Aorta (tissue), 5 donors: ENCODE measurements around the gene CYP3A5. TPM values are rescaled to one million over a fixed set of nuclear protein-coding genes. Genes with fewer than 3 reads are reported as not detected.

Source experiments
- ATAC-seq: fragments of 200-7000 bp; cut with Tn5 transposase; one replicate; pipeline ENCODE4 v1.9.1; 2022; ENCODE audit warnings: moderate library complexity; ENCODE audit not compliant: low FRiP score
- DNase-seq, 2 donors: peaks; one replicate each; pipeline ENCODE4 v3.0.0-alpha.2; 2020
- H3K27ac ChIP-seq, 2 donors: one replicate each; pipeline ENCODE4 v1.5.1; 2013; ENCODE audit warnings: low read length in 2 of 2, mild to moderate bottlenecking in 2 of 2, moderate library complexity in 2 of 2, control low read depth in 1 of 2, inconsistent platforms in 1 of 2, low read depth in 1 of 2
- H3K27me3 ChIP-seq, 2 donors: one replicate each; pipeline ENCODE4 v1.6.1; 2013; ENCODE audit warnings: control low read depth in 1 of 2, low read length in 1 of 2, mild to moderate bottlenecking in 1 of 2, moderate library complexity in 1 of 2; ENCODE audit not compliant: insufficient read depth in 2 of 2, control insufficient read depth in 1 of 2
- H3K36me3 ChIP-seq, 2 donors: one replicate each; pipeline ENCODE4 v1.6.1; 2013; ENCODE audit warnings: control low read depth in 1 of 2, low read length in 1 of 2, mild to moderate bottlenecking in 1 of 2; ENCODE audit not compliant: insufficient read depth in 2 of 2, control insufficient read depth in 1 of 2
- H3K4me1 ChIP-seq, 2 donors: one replicate each; pipeline ENCODE4 v1.6.1; 2013; ENCODE audit warnings: low read length in 2 of 2, control low read depth in 1 of 2, mild to moderate bottlenecking in 1 of 2, moderate library complexity in 1 of 2; ENCODE audit not compliant: insufficient read depth in 2 of 2, control insufficient read depth in 1 of 2
- H3K4me3 ChIP-seq, 2 donors: one replicate each; pipeline ENCODE4 v1.5.1; 2013; ENCODE audit warnings: low read length in 2 of 2, control low read depth in 1 of 2, mild to moderate bottlenecking in 1 of 2
- H3K9me3 ChIP-seq: one replicate; pipeline ENCODE4 v1.6.1; 2013; ENCODE audit warnings: mild to moderate bottlenecking, low read length; ENCODE audit not compliant: control insufficient read depth
- WGBS, 2 donors: extraction: QIAGEN DNeasy Blood & Tissue Kit; methylation state at CpG; one replicate each; pipeline ENCODE4 v1.1.7; 2013; 5-methylcytosine and 5-hydroxymethylcytosine counted together
- intact Hi-C, 2 donors: fragments of 100-400 bp; cut with DNase I; formaldehyde crosslinking; loops; one replicate each; pipeline versions ENCODE4 v1.14.2 to v1.15.0; 2022
- polyA plus RNA-seq, 2 donors: library from polyadenylated mRNA; stranded (reverse); fragments of 200-250 nt; gene quantifications; one replicate each; pipeline ENCODE4 v1.2.3, GENCODE V29; 2013
- total RNA-seq, 2 donors: library from RNA; stranded (reverse); fragmentation: NEBNext Ultra II Directional; extraction: Animal tissue kit (Norgen Biotek cat#: 25700); gene quantifications; one replicate each; pipeline ENCODE4 v1.2.1, GENCODE V29; 2021
- donor health status: healthy with polysubstance abuse.
- donor health status: Bipolar disorder and iron deficiency.
- donor health status: DM: no; HTN: no; CAD: no.
- donor health status: DM: no; HTN: no; CAD: no.
- donor health status: DM: yes; HTN: yes; CAD: no.

CYP3A5 gene
- total and polyA plus RNA-seq, 4 donors: 0.61 to 24.3 (median 3.4) TPM; not detected in 1

DNA sequence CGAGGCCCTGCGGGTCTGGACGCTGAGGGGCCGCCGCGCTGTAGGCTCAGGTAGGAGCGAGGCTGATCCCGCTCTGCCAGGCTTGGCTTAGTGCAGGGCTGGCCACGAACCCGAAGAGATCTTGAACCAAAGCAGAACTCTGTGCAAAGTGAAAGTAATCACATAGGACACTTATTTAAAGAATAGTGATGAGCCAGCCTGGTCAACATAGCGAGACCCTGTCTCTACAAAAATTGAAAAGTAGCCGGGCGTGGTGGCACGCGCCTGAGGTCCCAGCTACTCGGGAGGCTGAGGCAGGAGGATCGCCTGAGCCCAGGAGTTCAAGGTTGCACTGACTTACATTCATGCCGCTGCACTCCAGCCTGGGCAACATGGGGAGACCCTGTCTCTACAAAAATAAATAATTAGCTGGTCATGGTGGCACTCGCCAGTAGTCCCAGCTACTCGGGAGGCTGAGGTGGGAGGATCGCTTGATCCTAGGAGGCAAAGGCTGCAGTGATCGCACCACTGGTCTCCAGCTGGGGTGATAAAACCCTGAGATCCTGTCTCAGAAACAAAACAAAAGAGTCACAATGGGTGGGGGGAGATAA, 62.5 kb downstream of the CYP3A5 start:
- no peak for ATAC-seq
- peak overlapping the region; percentile 65 to 89 for H3K4me3 ChIP-seq
- peaks cover 1 to 4% of the 10 kb centered on the region in 2 donors for H3K36me3 ChIP-seq
- no peaks in the 10 kb centered on the region for H3K9me3 ChIP-seq
- H3K27me3 ChIP-seq: no peaks in the 10 kb centered on the region
- intact Hi-C loops: no loop called here
- no peaks in the 10 kb centered on the region for H3K4me1 ChIP-seq
- WGBS, 2 donors: 19 to 21% methylated on average over 22 of the region's 22 CpGs
- peak overlapping the region in 1 of 2 donors; percentile 39 for H3K27ac ChIP-seq
- no peak for DNase-seq

DNA sequence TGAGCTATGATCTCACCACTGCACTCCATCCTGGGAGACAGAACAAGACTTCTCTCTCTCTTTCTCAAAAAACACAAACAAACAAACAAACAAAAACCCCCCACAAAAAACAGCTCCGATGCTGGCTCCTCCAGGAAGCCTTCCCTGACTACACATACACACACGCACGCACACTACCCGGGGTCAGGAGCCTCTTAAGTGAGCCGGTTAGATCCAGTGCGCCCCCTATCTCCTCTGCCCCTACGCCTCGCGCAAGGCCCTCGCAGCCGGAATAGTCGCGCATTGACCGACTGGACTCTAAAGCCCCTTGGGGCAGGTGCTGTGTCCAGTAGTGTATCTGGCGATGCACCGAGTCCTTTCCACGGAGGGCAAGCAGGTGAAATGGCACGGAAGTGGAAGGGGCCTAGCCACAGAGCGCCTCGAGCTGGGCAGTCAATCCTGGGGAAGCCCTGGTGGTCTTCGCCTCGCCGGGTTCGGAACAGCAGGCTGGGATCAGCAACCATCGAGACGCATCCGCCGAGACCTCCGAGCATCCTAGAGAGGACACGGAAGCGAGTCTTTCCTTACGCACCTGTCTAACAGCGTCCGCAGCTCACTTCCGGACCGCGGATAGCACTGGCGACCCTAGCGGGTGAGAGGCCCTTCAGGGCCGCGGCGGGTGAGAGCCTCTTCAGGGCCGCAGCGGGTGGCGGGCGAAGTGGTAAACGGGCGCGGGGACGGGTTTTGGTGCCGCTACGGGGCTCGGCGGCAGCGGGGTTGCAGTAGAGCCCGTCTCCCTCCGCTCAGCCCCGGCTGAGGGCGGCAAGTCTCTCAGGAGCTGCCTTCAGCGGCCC, 63.2 kb downstream of the CYP3A5 start, which contains the start of gene ZSCAN25:
Gene ZSCAN25, plus strand, starts transcription at position 588 of the 833 bp plus-strand sequence. CDS start 2,661 bp downstream, outside the sequence.
- no peaks in the 10 kb centered on the region for H3K27me3 ChIP-seq
- intact Hi-C loops: no loop called here
- H3K36me3 ChIP-seq: peaks cover 0 to 2% of the 10 kb centered on the region in 2 donors
- H3K9me3 ChIP-seq: no peaks in the 10 kb centered on the region
- ATAC-seq: peak; percentile 97
- peak; percentile 92 to 95 for DNase-seq
- peak within 1 kb of the TSS in 1 of 2 donors; percentile 85 for H3K27ac ChIP-seq
- 1% methylated on average over 60 of the region's 60 CpGs for WGBS, 2 donors
- no peaks in the 10 kb centered on the region for H3K4me1 ChIP-seq
- peak within 1 kb of the TSS; percentile 77 to 89 for H3K4me3 ChIP-seq

DNA sequence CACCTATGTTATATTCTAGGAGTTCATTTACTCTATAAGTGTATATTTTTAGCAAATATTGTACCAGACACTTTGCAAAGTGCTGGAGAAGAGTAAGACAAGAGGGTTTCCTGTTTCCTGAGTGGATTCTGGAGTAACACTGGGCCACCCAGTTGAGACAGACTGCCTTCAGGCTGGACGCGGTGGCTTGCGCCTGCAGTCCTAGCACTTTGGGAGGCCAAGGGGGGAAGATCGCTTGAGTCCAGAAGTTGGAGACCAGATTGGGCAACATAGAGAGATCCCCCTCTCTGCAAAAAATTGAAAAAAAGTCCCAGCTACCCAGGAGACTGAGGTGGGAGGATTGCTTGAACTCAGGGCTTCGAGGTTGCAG, 63.8 kb downstream of the CYP3A5 start:
- intact Hi-C loops: no loop called here
- Histone ChIP-seq H3K27ac (no peak overlapping the region), H3K4me3 (peak overlapping the region; percentile 77 to 89), H3K27me3 (no peaks in the 10 kb centered on the region), H3K9me3 (no peaks in the 10 kb centered on the region), H3K36me3 (peaks cover 0 to 2% of the 10 kb centered on the region in 2 donors), H3K4me1 (no peaks in the 10 kb centered on the region)
- DNase-seq: no peak
- no peak for ATAC-seq
- WGBS, 2 donors: 89 to 90% methylated on average over 5 of the region's 5 CpGs

DNA sequence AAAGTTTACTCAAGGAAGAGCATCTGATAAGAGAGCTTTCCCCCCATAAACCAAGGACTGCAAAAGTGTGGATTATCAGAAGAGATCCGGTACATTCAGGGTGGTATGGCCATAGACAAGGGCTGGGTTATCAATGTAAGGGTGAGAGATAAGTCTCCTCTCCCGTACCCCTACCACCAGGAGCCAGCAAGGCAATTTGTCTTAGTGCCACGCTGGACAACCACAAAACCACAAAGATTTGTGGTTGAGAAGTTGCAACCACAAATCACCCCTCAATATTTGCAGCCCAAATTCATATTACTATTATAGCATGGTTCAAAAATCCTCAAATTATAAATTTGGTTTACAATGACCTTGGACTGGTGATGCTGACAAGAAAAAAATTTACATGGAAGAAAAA, 65.3 kb downstream of the CYP3A5 start:
- intact Hi-C loops: no loop called here

DNA sequence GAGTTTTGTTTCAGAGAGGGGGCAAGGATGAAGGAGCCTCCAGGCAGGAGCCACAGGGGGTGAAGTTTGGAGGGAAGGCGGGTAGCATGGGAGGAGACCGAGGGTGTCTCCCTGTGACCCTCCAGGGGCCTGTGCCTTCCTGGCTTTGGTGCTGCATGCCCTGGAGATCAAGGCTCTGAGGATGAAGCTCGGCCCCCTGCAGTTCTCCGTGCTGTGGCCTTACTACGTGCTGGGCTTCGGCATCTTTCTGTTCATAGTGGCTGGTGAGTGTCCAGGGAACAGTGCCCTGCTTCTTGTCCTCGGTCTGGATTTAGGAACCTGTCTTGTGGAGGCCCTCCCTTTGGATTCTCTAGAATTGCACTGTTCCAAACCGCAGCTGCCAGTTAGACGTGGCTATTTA, 72.2 kb downstream of the CYP3A5 start:
- Histone ChIP-seq H3K27ac (no peak overlapping the region), H3K4me1 (no peaks in the 10 kb centered on the region), H3K36me3 (no peaks in the 10 kb centered on the region), H3K4me3 (no peak overlapping the region), H3K9me3 (no peaks in the 10 kb centered on the region), H3K27me3 (no peaks in the 10 kb centered on the region)
- DNase-seq (no peak), ATAC-seq (no peak)
- intact Hi-C loops: no loop called here
- 68 to 72% methylated on average over 9 of the region's 9 CpGs for WGBS, 2 donors

More for the DNA sequence above, 65.3 kb downstream of the CYP3A5 start:
- no peak for ATAC-seq
- no peak for DNase-seq
- Histone ChIP-seq H3K4me3 (no peak overlapping the region), H3K27me3 (no peaks in the 10 kb centered on the region), H3K36me3 (peaks cover 0 to 2% of the 10 kb centered on the region in 2 donors), H3K27ac (no peak overlapping the region), H3K9me3 (no peaks in the 10 kb centered on the region), H3K4me1 (no peaks in the 10 kb centered on the region)
- WGBS, 2 donors: 66 to 69% methylated on average over 3 of the region's 3 CpGs

DNA sequence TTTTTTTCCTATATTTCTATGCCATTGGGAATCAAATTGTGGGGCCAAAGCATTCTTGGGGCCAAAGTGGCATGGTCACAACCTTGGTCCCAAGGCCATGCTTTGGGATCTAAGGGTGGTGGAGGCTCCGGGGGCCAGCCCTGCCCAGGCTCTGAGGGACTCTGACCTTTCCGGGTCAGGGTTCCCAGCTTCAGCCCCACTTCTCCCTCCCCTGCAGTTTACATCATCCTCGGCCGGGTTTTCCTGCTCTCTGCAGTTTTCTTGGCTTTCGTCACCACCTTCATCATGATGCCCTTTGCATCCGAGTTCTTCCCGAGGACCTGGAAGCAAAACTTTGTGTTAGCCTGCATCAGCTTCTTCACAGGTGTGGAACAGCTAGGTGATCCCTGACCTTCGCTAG, 73.3 kb downstream of the CYP3A5 start:
- no peaks in the 10 kb centered on the region for H3K9me3 ChIP-seq
- no peaks in the 10 kb centered on the region for H3K36me3 ChIP-seq
- ATAC-seq: no peak
- DNase-seq: no peak
- H3K27ac ChIP-seq: no peak overlapping the region
- no peaks in the 10 kb centered on the region for H3K27me3 ChIP-seq
- H3K4me1 ChIP-seq: no peaks in the 10 kb centered on the region
- WGBS, 2 donors: 62 to 65% methylated on average over 8 of the region's 8 CpGs
- intact Hi-C loops: no loop called here
- no peak overlapping the region for H3K4me3 ChIP-seq

DNA sequence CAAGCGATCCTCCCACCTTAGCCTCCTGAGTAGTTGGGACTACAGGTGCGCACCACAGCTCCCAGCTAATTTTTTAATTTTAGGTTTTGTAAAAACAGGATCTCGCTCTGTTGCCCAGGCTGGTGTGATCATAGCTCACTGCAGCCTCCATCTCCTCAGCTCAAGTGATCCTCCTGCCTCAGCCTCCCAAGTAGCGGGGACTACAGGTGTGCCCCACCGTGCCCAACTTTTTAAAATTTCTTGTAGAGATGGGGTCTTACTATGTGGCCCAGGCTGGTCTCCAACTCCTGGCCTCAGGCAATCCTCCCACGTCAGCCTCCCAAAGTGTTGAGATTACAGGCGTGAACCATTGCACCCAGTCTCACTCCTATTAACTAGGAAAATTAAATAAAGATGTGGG, 74.3 kb downstream of the CYP3A5 start:
- H3K9me3 ChIP-seq: no peaks in the 10 kb centered on the region
- DNase-seq (no peak), ATAC-seq (no peak)
- H3K4me3 ChIP-seq: no peak overlapping the region
- H3K27ac ChIP-seq: no peak overlapping the region
- intact Hi-C loops: no loop called here
- no peaks in the 10 kb centered on the region for H3K36me3 ChIP-seq
- H3K27me3 ChIP-seq: no peaks in the 10 kb centered on the region
- 92 to 94% methylated on average over 7 of the region's 7 CpGs for WGBS, 2 donors
- H3K4me1 ChIP-seq: no peaks in the 10 kb centered on the region

DNA sequence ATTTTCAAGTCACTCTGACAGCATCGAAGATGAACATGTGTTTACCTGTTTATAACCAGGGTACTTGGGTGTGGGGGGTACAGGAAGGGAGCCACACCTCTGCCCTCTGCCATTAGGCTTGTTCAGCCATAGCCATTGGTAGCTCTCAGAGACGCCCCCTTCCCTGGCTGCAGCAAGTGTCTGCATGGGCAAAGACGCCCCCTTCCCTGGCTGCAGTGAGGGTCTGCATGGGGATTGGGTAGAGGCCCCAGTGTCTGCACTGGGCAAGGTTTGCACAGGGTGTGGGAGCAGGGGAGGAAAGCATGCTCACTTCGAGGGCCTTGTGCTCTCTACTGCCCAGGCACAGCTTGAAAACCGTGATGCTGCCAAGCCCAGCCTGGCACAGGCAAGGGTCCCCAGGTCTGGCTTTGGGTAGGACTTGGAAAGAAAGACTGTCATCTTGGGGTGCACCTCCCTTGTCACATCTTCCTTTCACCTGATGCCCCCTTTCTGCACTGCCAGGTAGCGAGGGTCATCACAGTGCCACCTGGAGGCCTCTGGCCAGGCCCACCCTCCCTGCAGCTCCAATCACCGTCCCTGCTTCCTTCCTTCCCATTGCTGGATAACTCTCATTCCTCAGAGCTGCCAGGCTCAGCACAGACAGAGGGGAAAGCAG, 78.0 kb downstream of the CYP3A5 start:
- Histone ChIP-seq H3K4me1 (no peaks in the 10 kb centered on the region), H3K27ac (no peak overlapping the region), H3K9me3 (no peaks in the 10 kb centered on the region), H3K27me3 (no peaks in the 10 kb centered on the region), H3K36me3 (no peaks in the 10 kb centered on the region), H3K4me3 (no peak overlapping the region)
- 58 to 62% methylated on average over 7 of the region's 7 CpGs for WGBS, 2 donors
- DNase-seq (no peak), ATAC-seq (no peak)
- intact Hi-C loops: no loop called here
